Kidney epithelial cell (primary cell): ENCODE results near the gene AOPEP. TPM values are rescaled to one million over a fixed set of nuclear protein-coding genes. Genes with fewer than 3 reads are reported as not detected.

Experiments used
- DNase-seq: peaks from one replicate; pipeline ENCODE4 v3.0.0-alpha.2; 2010; ENCODE audit warnings: low read depth
- H3K27me3 ChIP-seq: 2 replicates; pipeline ENCODE4 v1.6.0; 2011; ENCODE audit warnings: low read length; ENCODE audit not compliant: control insufficient read depth, insufficient read depth
- H3K36me3 ChIP-seq: 2 replicates; pipeline ENCODE4 v1.5.1; 2011; ENCODE audit warnings: low read length; ENCODE audit not compliant: control insufficient read depth, insufficient read depth
- H3K4me3 ChIP-seq: 2 replicates; pipeline ENCODE4 v1.5.1; 2011; ENCODE audit warnings: low read depth, mild to moderate bottlenecking, control low read depth, low read length
- total RNA-seq: library from RNA; depleted of rRNA; stranded (reverse); fragments of >200 nt; gene quantifications from 2 replicates; pipeline ENCODE4 v1.2.3, GENCODE V29; 2015
- TF ChIP-seq, protein P1 (sequence below): IDR thresholded peaks from 2 replicates; pipeline ENCODE4 v1.5.1; 2011; ENCODE audit warnings: mild to moderate bottlenecking, moderate library complexity, low read length, control low read depth, inconsistent platforms; ENCODE audit not compliant: insufficient read depth, poor library complexity, severe bottlenecking

AOPEP gene
- total RNA-seq, 1 donor from 2014 or later = 17.4 TPM

DNA sequence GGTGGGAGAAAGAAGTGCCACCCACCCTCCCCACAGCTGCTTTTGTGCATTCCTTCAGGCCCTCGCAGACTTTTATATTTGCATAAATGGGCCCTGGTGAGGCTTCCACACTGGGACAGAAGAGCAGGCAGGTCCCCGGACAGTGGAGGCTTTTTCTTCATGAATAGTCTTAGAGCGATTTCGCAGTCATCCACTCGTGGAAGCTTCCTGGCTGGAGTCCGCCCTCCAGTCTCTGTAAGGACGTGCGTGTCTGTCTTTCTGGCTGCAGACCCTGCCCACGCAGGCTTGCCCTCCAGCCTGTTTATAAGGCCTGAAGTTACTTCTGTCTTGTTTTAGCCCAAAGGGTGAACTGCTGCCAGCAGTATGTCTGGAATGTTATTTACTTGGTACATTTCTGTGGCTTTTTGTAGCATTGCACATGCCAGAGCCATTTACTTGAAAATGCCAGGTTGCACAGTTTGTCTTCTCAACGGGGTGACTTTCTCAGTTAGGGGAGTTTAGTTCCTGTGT lies 195.7 kb downstream of the AOPEP start:
- TF ChIP-seq, protein P1, sequence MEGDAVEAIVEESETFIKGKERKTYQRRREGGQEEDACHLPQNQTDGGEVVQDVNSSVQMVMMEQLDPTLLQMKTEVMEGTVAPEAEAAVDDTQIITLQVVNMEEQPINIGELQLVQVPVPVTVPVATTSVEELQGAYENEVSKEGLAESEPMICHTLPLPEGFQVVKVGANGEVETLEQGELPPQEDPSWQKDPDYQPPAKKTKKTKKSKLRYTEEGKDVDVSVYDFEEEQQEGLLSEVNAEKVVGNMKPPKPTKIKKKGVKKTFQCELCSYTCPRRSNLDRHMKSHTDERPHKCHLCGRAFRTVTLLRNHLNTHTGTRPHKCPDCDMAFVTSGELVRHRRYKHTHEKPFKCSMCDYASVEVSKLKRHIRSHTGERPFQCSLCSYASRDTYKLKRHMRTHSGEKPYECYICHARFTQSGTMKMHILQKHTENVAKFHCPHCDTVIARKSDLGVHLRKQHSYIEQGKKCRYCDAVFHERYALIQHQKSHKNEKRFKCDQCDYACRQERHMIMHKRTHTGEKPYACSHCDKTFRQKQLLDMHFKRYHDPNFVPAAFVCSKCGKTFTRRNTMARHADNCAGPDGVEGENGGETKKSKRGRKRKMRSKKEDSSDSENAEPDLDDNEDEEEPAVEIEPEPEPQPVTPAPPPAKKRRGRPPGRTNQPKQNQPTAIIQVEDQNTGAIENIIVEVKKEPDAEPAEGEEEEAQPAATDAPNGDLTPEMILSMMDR = no peak

DNA sequence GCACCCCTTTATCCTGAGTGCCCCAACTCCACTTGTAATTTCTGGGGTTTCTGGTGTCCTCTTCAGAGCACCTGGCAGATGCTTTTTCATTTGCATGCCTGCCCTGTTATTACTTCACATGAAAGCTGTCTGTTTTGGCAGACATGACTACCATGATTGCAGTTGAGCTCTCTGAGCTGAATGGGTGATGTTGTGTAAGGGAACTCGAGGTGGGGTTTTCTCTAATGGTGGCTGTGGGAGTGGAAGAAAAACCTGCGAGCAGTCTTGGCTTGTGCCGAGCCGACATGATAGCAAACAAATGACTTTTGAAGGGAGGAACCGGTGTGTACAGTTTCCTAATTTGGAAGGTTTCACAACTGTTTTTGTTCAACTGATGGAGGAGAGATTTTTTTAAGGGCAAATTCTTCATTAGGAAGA lies 196.2 kb downstream of the AOPEP start:
- H3K4me3 ChIP-seq = no peak overlapping the region
- TF ChIP-seq, protein P1 = no peak
- no peak for DNase-seq
- no peaks in the 10 kb centered on the region for H3K27me3 ChIP-seq
- no peaks in the 10 kb centered on the region for H3K36me3 ChIP-seq

More for the DNA sequence above, 195.7 kb downstream of the AOPEP start:
- Histone ChIP-seq H3K36me3 (no peaks in the 10 kb centered on the region), H3K27me3 (no peaks in the 10 kb centered on the region), H3K4me3 (no peak overlapping the region)
- peak; percentile 98 for DNase-seq

DNA sequence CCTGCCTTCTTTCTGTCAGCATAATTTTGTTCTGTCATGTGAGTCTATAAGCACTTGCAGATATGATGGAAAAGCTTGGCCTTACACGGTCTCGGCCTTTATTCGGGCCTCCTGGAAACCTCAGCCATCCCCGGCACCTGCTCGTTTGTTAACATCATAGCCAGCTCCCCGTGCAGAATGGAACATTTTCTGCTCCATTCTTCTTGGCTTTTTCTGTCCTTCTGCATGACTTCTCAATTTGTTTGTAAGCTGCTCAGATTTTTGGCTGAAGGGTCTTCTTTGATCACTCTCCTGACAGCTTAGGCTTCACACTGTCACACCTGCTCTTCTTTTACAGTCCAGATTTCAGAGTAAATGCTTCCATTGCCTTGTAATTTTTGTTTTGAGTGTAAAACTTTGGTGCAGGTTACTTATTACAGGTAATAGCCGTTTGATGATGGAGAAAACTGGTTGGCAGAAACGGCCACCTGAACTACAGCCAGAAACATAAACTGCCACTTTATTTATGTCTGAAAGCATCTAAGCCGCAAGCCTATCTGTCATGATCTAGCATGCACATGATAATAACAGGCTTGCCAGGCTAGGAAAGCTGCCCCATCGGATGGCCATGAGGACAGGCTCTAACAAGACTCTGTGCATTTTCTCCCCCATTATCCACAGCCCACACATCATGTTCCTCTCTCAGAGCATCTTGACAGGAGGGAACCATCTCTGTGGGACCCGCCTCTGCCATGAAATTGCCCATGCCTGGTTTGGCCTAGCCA lies 197.0 kb downstream of the AOPEP start:
- DNase-seq = no peak
- TF ChIP-seq, protein P1 = no peak
- no peaks in the 10 kb centered on the region for H3K36me3 ChIP-seq
- H3K4me3 ChIP-seq = no peak overlapping the region
- H3K27me3 ChIP-seq = no peaks in the 10 kb centered on the region

DNA sequence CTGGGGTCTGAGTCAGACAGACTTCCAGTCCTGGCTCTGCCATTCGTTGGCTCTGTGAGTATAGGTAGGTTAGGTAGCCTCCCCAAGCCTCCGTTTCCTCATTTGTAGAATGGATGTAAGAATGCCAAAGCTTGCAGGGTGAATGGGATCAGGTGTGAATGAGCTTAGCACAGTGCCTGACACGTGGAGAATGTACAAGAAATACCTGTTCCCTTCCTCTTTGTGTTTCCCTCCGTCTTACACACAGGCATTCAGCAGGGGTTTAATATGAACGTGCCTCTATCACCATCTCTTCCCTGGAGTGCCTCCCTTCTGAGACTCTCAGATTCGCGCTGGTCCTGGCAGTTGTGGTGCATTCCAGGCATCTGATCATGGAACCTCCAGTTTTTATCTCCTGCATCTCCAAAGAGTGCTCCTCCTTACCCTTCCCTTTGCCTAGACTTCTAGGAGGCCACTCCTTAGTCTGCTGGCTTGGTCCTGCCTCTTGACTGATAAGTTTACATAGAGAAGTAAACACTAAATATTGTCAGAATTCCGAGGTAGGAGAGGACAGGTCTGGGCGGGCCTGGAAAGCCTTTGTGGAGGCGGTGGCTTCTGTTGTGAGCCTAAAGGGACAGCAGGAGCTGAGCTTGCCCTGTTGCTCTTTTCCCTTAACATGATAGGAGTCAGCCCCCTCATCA lies 199.4 kb downstream of the AOPEP start:
- no peak for DNase-seq
- TF ChIP-seq, protein P1 = no peak
- H3K36me3 ChIP-seq = no peaks in the 10 kb centered on the region
- no peaks in the 10 kb centered on the region for H3K27me3 ChIP-seq
- H3K4me3 ChIP-seq = no peak overlapping the region

DNA sequence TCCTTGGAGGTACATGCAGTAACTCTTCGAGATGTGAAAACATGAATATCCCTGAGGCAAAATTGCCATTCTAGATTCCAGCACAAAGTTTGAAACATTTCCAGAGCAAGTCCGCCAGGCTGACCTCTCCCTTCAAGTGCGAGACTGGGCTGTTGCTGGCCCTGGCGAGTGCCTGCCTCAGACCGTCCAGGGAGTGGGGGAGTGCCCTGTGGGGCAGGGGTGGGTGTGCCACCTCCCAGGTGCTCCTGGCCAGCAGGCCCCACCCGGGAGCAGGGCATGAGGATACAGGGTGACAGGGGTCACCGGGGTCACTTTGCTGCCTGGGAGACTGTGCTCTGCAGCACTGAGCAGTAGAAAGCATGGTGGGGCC lies 199.9 kb downstream of the AOPEP start:
- H3K27me3 ChIP-seq = no peaks in the 10 kb centered on the region
- no peak for DNase-seq
- no peak overlapping the region for H3K4me3 ChIP-seq
- TF ChIP-seq, protein P1 = no peak
- H3K36me3 ChIP-seq = no peaks in the 10 kb centered on the region
